HepG2 (cell line): Measurements from ENCODE around the gene COL10A1. TPM values are rescaled to one million over a fixed set of nuclear protein-coding genes. Genes with fewer than 3 reads are reported as not detected.

Source experiments
- ATAC-seq: fragments of 200-7000 bp; cut with Tn5 transposase; 3 replicates; pipeline ENCODE4 v1.9.1; 2020; ENCODE audit warnings: mild to moderate bottlenecking, moderate library complexity
- BruUV-seq: library from RNA; stranded (reverse); fragments of 400-500 nt; replicated peaks from 2 replicates; lab custom pipeline; 2021; lab: Mats Ljungman, UMichigan
- CTCF ChIA-PET: fragments of 300-600 bp; formaldehyde crosslinking; extraction: SDS; loops from one replicate; lab custom pipeline; 2021; ENCODE audit warnings: low total read pairs, inconsistent platforms, low intra/inter-chr PET ratio; lab: Yijun Ruan, JAX
- POLR2A ChIA-PET: fragments of 350-600 bp; sonication (Branson Sonifier 250); formaldehyde crosslinking; loops from one replicate; lab custom pipeline; 2020; ENCODE audit warnings: antibody characterized with exemption, inconsistent platforms; lab: Yijun Ruan, JAX
- DNase-seq: peaks from one replicate; pipeline ENCODE4 v3.0.0-alpha.2; 2015; ENCODE audit warnings: low spot score
- FAIRE-seq: peaks from 3 replicates; lab custom pipeline; 2011; peaks lifted over from hg19 to GRCh38; lab: Jason Lieb, UNC
- H2AFZ ChIP-seq: one replicate; pipeline ENCODE4 v1.6.1; 2011; ENCODE audit warnings: low read length, inconsistent platforms
- H3K27ac ChIP-seq: fragments of 300-600 bp; 3 replicates; pipeline ENCODE4 v1.8.0; 2011; ENCODE audit warnings: mixed run types, mild to moderate bottlenecking, mixed read lengths, low read length, inconsistent platforms; ENCODE audit not compliant: insufficient read depth; ENCODE audit errors: extremely low read length
- H3K27me3 ChIP-seq, 2 experiments: fragments of 200-600 bp in 1 of 2; 2 replicates in 1 of 2; 3 replicates in 1 of 2; pipeline versions ENCODE4 v1.6.0 to v1.8.0; 2011; ENCODE audit warnings: low read length in 2 of 2, mild to moderate bottlenecking in 2 of 2, moderate library complexity in 2 of 2, inconsistent platforms in 1 of 2; ENCODE audit not compliant: insufficient read depth in 2 of 2, control insufficient read depth in 1 of 2
- H3K36me3 ChIP-seq, 2 experiments: fragments of 200-600 bp in 1 of 2; replicated peaks in 1 of 2; 2 replicates in 1 of 2; 3 replicates in 1 of 2; pipeline versions ENCODE4 v1.5.1 to v1.8.0; 2011; ENCODE audit warnings: low read length in 2 of 2, inconsistent platforms in 1 of 2; ENCODE audit not compliant: insufficient read depth in 2 of 2, control insufficient read depth in 1 of 2
- H3K4me1 ChIP-seq: 2 replicates; pipeline ENCODE4 v1.5.1; 2012; ENCODE audit warnings: low read length, inconsistent platforms; ENCODE audit not compliant: insufficient read depth
- H3K4me2 ChIP-seq: 2 replicates; pipeline ENCODE4 v1.6.0; 2011; ENCODE audit warnings: low read depth, low read length, inconsistent platforms
- H3K4me3 ChIP-seq, 3 experiments: fragments of 200-600 bp in 1 of 3; sonication (generic), shearing (Covaris generic) in 1 of 3; replicated peaks in 1 of 3; 2 replicates each; pipeline ENCODE4 v1.5.1; 2011 to 2016; ENCODE audit warnings: low read length in 3 of 3, inconsistent platforms in 2 of 3, low read depth in 2 of 3, mild to moderate bottlenecking in 2 of 3, control low read depth in 1 of 3, mixed read lengths in 1 of 3; ENCODE audit not compliant: insufficient read depth in 1 of 3
- H3K79me2 ChIP-seq: one replicate; pipeline ENCODE4 v1.6.1; 2011; ENCODE audit warnings: low read length, inconsistent platforms; ENCODE audit not compliant: insufficient read depth
- H3K9ac ChIP-seq: 2 replicates; pipeline ENCODE4 v1.6.0; 2011; ENCODE audit warnings: mild to moderate bottlenecking, low read depth, low read length, inconsistent platforms; ENCODE audit not compliant: insufficient read depth
- H3K9me3 ChIP-seq: 2 replicates; pipeline ENCODE4 v1.5.1; 2012; ENCODE audit warnings: mild to moderate bottlenecking, low read length
- H4K20me1 ChIP-seq: 2 replicates; pipeline ENCODE4 v1.6.0; 2011; ENCODE audit warnings: inconsistent platforms, mild to moderate bottlenecking, low read length, moderate library complexity; ENCODE audit not compliant: insufficient read depth
- AFF4 ChIP-seq: sonication (generic); formaldehyde crosslinking; IDR thresholded peaks from 2 replicates; pipeline ENCODE4 v1.4.0; 2020; ENCODE audit warnings: missing genetic modification reagents
- KDM1A ChIP-seq: IDR thresholded peaks from 2 replicates; pipeline ENCODE4 v1.6.1; 2016; ENCODE audit warnings: missing compliant biosample characterization
- NAIF1 ChIP-seq: sonication (generic); formaldehyde crosslinking; IDR thresholded peaks from 2 replicates; pipeline ENCODE4 v1.5.0; 2020; ENCODE audit warnings: mild to moderate bottlenecking, missing genetic modification reagents, borderline replicate concordance
- ZMYM2 ChIP-seq: sonication (generic); formaldehyde crosslinking; IDR thresholded peaks from 2 replicates; pipeline ENCODE4 v1.8.0; 2022; ENCODE audit warnings: mild to moderate bottlenecking, missing genetic modification reagents
- ZMYM3 ChIP-seq: sonication (generic); formaldehyde crosslinking; IDR thresholded peaks from 2 replicates; pipeline ENCODE4 v1.5.1; 2020; ENCODE audit warnings: mild to moderate bottlenecking, missing genetic modification reagents
- ZNF143 ChIP-seq: sonication (generic); formaldehyde crosslinking; IDR thresholded peaks from 2 replicates; pipeline ENCODE4 v1.4.0; 2020; ENCODE audit warnings: missing genetic modification reagents
- ZNF367 ChIP-seq: sonication (generic); formaldehyde crosslinking; IDR thresholded peaks from 2 replicates; pipeline ENCODE4 v1.4.0; 2020; ENCODE audit warnings: missing genetic modification reagents, borderline replicate concordance
- ZNF629 ChIP-seq: sonication (generic); formaldehyde crosslinking; conservative IDR thresholded peaks from 2 replicates; pipeline ENCODE4 v1.5.0; 2020; ENCODE audit warnings: missing genetic modification reagents
- WGBS: methylation state at CpG from one replicate; pipeline ENCODE4 v1.1.6; 2017; ENCODE audit warnings: low lambda C conversion rate; 5-methylcytosine and 5-hydroxymethylcytosine counted together
- in situ Hi-C: cut with HindIII; loops from 2 replicates; pipeline ENCODE4 v1.10.0; 2017; ENCODE audit warnings: low pct_unique_long_range_greater_than_20kb; ENCODE audit not compliant: extremely low pct_ligation_motif_present
- intact Hi-C: fragments of 100-400 bp; cut with micrococcal nuclease; formaldehyde crosslinking; loops from one replicate; pipeline ENCODE4 v1.10.0; 2022; ENCODE audit not compliant: unreplicated experiment
- polyA plus RNA-seq, 8 experiments: library from polyadenylated mRNA; depleted of rRNA in 3 of 8; stranded (reverse) in 7 of 8; unstranded in 1 of 8; fragments of >200 nt; fragmentation: Illumina TruSeq in 4 of 8; extraction: Trizol in 4 of 8; gene quantifications; 2 replicates each; pipeline versions ENCODE4 v1.2.1 to v1.2.3, GENCODE V29; 2011 to 2016; ENCODE audit warnings: low read depth in 4 of 8, missing spikeins in 1 of 8, mixed read lengths in 1 of 8; ENCODE audit not compliant: insufficient read depth in 1 of 8
- total RNA-seq, 5 experiments: library from RNA; depleted of rRNA; stranded (reverse); fragments of >200 nt; fragmentation: Illumina TruSeq; extraction: Trizol; gene quantifications; 2 replicates each; pipeline ENCODE4 v1.2.3, GENCODE V29; 2016; ENCODE audit warnings: low read depth in 1 of 5

COL10A1 gene
- total and polyA plus RNA-seq, 2 of the 13 experiments (the other 11 are each of a cell fraction or from before 2014, with no cell fraction given), result 0.07 TPM; not detected in 1

DNA sequence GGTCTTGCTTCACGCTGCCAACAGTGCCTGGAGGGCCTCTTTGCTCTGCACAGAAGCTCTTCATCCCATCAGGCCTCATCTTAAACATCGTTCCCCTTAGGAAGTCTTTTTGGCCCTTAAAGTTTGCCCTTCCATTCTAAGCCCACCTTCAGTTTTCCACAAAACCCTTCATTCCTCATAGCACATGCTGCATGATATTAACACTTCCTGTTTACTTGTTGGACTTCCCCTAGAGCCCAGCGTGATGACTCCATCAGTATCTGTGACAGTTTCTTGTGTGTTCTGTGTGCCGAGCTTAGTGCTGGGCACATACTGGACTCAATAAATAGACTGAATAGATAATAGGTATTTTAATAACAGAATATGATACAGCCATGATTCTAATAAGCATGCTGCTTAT, 23.1 kb downstream of the COL10A1 start (continued):
- no peak for TF ChIP-seq ZNF143 (CRISPR knock-in tag)
- TF ChIP-seq ZNF367 (CRISPR knock-in tag), result no peak

- Histone ChIP-seq H3K4me2 (peak overlapping the region; percentile 86), H2AFZ (no peak overlapping the region), H3K4me1 (peaks cover 73% of the 10 kb centered on the region), H3K36me3 (no peaks in the 10 kb centered on the region), H3K4me3 (peak overlapping the region; percentile 68 to 93 (median 92)), H3K27ac (peak overlapping the region; percentile 90), H3K9ac (peak overlapping the region; percentile 87), H3K9me3 (peaks cover under 1% of the 10 kb centered on the region; the same call in 1 of the 2 replicates), H3K79me2 (peaks cover 25% of the 10 kb centered on the region), H3K27me3 (no peaks in the 10 kb centered on the region; a peak in 1 of 5 replicates), H4K20me1 (no peaks in the 10 kb centered on the region)
- in situ Hi-C loops, result no loop called here
- ChIA-PET CTCF (interaction anchor here (1.1 to 1.8 kb wide), 2 partner anchors 9 to 91 kb away, joined by 4 to 11 read pairs; no protein-coding TSS in a partner anchor), POLR2A (interaction anchor here (2.1 to 4.1 kb wide), 4 partner anchors 10 to 90 kb away, joined by 14 to 51 read pairs (median 21); partner anchors contain the start of gene FRK)
- intact Hi-C loops, result loop anchor here (5.0 to 10.0 kb wide), 2 partner anchors 173 to 204 kb away; partner anchors contain the start of gene TSPYL1
- BruUV-seq, result TSS peak; percentile 46
- DNase-seq, result no peak
- no peak for ATAC-seq
- no peak for FAIRE-seq
- TF ChIP-seq KDM1A (peak; percentile 72; the same call in 1 of the 2 replicates), ZNF629 (CRISPR knock-in tag) (peak; percentile 95), ZMYM2 (CRISPR knock-in tag) (0 out of 2 replicates have a peak, but pooled peaks have one; percentile 19), NAIF1 (no peak), ZMYM3 (0 out of 2 replicates have a peak, but pooled peaks have one; percentile 32), AFF4 (CRISPR knock-in tag) (0 out of 2 replicates have a peak, but pooled peaks have one; percentile 34)
- TF ChIP-seq, all 625 proteins: peak for 5
- WGBS, result 46% methylated on average over 2 of the region's 2 CpGs
These were observed 24.1 kb downstream of the COL10A1 start for GRCh38 chr6:116101790-116102189.
